Ascending aorta (tissue), 2 donors: ENCODE results near the gene MAP3K4. TPM values are rescaled to one million over a fixed set of nuclear protein-coding genes. Genes with fewer than 3 reads are reported as not detected.

Source experiments
- DNase-seq, 2 donors: peaks; one replicate each; pipeline ENCODE4 v3.0.0-alpha.2; 2019; ENCODE audit warnings: low spot score in 2 of 2
- H3K27ac ChIP-seq, 2 donors: fragments of 200-600 bp; sonication (generic); one replicate each; pipeline ENCODE4 v1.5.1; 2016 to 2017; ENCODE audit warnings: mild to moderate bottlenecking in 1 of 2
- H3K27me3 ChIP-seq: fragments of 200-600 bp; sonication (generic); one replicate; pipeline ENCODE4 v1.5.1; 2017
- H3K36me3 ChIP-seq, 2 donors: fragments of 200-600 bp; sonication (generic); one replicate each; pipeline ENCODE4 v1.5.1; 2016
- H3K4me1 ChIP-seq, 2 donors: fragments of 200-600 bp; sonication (generic); one replicate each; pipeline ENCODE4 v1.5.1; 2016 to 2017; ENCODE audit warnings: mild to moderate bottlenecking in 1 of 2
- H3K4me3 ChIP-seq, 2 donors: fragments of 200-600 bp; sonication (generic); one replicate each; pipeline ENCODE4 v1.5.1; 2016 to 2017; ENCODE audit warnings: mild to moderate bottlenecking in 1 of 2
- H3K9me3 ChIP-seq, 2 donors: fragments of 200-600 bp; sonication (generic); one replicate each; pipeline ENCODE4 v1.5.1; 2016
- CTCF ChIP-seq, 3 experiments: fragments of 200-600 bp in 2 of 3; fragments of 450-650 bp in 1 of 3; sonication (generic) in 2 of 3; IDR thresholded peaks; one replicate each; pipeline ENCODE4 v1.5.1; 2016 to 2019; ENCODE audit warnings: antibody characterized with exemption in 3 of 3, mild to moderate bottlenecking in 1 of 3, moderate library complexity in 1 of 3
- intact Hi-C: fragments of 100-400 bp; cut with DNase I; formaldehyde crosslinking; loops from one replicate; pipeline ENCODE4 v1.15.1; 2023
- total RNA-seq: library from RNA; depleted of rRNA; stranded (reverse); fragments of >200 nt; gene quantifications from one replicate; pipeline ENCODE4 v1.1.0, GENCODE V29; 2016

MAP3K4 gene
- total RNA-seq, 1 donor from 2014 or later: 14.9 TPM

DNA sequence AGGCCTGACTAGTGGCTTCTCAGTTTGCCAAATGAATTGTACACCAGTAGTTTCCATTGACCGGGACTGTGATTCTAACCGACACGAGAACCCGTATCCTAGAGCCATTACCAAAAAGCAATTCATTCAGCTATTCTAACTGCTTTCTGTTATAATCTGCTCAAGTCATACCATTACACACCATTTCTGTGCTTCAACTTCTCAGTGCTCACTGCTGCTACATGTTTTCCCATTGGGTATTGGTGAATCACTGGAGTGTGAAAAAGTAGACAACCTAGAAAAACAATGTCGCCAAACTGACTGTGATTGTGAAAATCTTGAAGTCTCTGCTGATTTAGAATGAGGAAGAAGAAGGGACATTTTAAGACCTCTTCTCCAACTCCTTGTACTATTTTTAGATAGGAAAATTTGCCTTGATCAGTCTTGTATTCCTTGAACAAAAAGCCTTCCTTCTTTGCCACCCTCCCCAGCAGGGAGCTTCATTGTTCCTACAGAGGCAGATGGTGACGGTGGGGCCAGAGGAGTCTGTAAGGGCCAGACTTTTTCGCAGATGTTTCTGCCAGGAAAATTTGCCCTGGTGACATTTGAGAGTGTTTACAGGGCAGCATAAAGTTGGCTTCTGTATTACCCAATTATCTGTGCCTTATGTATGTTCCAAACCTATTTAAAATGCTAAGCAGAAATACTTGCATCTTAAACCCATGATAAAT lies 31.7 kb upstream of the MAP3K4 start:
- no peaks in the 10 kb centered on the region for H3K9me3 ChIP-seq
- TF ChIP-seq CTCF (IDR thresholded peaks at IDR 0.05): no peak
- H3K27ac ChIP-seq: no peak overlapping the region
- no peaks in the 10 kb centered on the region for H3K27me3 ChIP-seq
- no peaks in the 10 kb centered on the region for H3K36me3 ChIP-seq
- no peak overlapping the region for H3K4me3 ChIP-seq
- no peak for DNase-seq
- intact Hi-C loops: no loop called here
- no peaks in the 10 kb centered on the region for H3K4me1 ChIP-seq

DNA sequence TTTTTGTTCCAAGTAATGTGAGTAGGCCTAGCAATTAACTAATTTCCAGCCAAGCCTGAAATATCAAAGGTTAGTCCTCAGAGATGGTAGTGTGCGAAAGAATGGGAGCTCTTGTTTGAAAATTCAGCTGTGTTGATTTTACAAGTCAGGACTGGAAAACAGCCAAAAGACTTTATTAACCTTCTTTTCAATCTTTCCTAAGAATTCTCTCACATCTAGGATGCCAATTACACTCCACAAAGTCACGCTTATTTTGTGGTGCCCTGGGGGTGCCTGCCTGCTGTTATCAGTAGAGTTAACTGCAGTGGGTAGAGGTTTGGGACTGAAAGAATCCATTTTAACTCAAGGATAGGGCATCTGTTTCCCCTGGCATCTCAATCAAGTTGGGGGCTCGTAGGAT lies 30.7 kb upstream of the MAP3K4 start:
- intact Hi-C loops: no loop called here
- TF ChIP-seq CTCF (IDR thresholded peaks at IDR 0.05): no peak
- DNase-seq: no peak
- Histone ChIP-seq H3K27me3 (no peaks in the 10 kb centered on the region), H3K36me3 (no peaks in the 10 kb centered on the region), H3K9me3 (no peaks in the 10 kb centered on the region), H3K4me1 (no peaks in the 10 kb centered on the region), H3K4me3 (no peak overlapping the region), H3K27ac (no peak overlapping the region)

GRCh38 chr6:160962835-160963623 lies 28.5 kb upstream of the MAP3K4 start:
- no peak for DNase-seq
- Histone ChIP-seq H3K4me3 (no peak overlapping the region), H3K9me3 (no peaks in the 10 kb centered on the region), H3K4me1 (no peaks in the 10 kb centered on the region), H3K27ac (no peak overlapping the region), H3K36me3 (no peaks in the 10 kb centered on the region), H3K27me3 (no peaks in the 10 kb centered on the region)
- no peak for TF ChIP-seq CTCF (IDR thresholded peaks at IDR 0.05)
- intact Hi-C loops: no loop called here

GRCh38 chr6:160963651-160964050 lies 27.9 kb upstream of the MAP3K4 start:
- intact Hi-C loops: no loop called here
- no peak for TF ChIP-seq CTCF (IDR thresholded peaks at IDR 0.05)
- Histone ChIP-seq H3K9me3 (no peaks in the 10 kb centered on the region), H3K36me3 (no peaks in the 10 kb centered on the region), H3K27me3 (no peaks in the 10 kb centered on the region), H3K4me3 (no peak overlapping the region), H3K27ac (no peak overlapping the region), H3K4me1 (no peaks in the 10 kb centered on the region)
- DNase-seq: no peak

DNA sequence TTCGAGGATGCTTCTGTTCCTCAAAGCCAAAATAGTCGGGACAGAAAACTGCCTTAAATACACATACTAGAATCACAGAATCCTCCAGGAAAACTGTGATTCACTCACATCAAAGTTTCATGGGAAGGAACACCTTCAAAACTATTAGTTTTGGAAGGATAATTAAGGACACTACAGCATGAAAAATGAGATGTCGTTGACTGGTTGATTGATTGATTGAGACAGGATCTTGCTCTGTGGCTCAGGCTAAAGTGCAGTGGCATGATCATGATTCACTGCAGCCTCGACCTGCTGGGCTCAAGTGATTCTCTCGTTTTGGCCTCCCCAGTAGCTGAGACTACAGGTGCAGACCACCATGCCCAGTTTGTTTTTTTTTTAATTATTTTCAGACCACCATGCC lies 25.7 kb upstream of the MAP3K4 start:
- Histone ChIP-seq H3K4me1 (no peaks in the 10 kb centered on the region), H3K9me3 (no peaks in the 10 kb centered on the region), H3K4me3 (no peak overlapping the region), H3K36me3 (no peaks in the 10 kb centered on the region), H3K27ac (no peak overlapping the region), H3K27me3 (no peaks in the 10 kb centered on the region)
- DNase-seq: no peak
- intact Hi-C loops: no loop called here
- no peak for TF ChIP-seq CTCF (IDR thresholded peaks at IDR 0.05)
